ENCODE measurements around the gene USP37. TPM values are rescaled to one million over a fixed set of nuclear protein-coding genes. Genes with fewer than 3 reads are reported as not detected.
A peak's percentile ranks its signal among the peaks of the same experiment; 100 is the strongest.

Gene USP37, protein sequence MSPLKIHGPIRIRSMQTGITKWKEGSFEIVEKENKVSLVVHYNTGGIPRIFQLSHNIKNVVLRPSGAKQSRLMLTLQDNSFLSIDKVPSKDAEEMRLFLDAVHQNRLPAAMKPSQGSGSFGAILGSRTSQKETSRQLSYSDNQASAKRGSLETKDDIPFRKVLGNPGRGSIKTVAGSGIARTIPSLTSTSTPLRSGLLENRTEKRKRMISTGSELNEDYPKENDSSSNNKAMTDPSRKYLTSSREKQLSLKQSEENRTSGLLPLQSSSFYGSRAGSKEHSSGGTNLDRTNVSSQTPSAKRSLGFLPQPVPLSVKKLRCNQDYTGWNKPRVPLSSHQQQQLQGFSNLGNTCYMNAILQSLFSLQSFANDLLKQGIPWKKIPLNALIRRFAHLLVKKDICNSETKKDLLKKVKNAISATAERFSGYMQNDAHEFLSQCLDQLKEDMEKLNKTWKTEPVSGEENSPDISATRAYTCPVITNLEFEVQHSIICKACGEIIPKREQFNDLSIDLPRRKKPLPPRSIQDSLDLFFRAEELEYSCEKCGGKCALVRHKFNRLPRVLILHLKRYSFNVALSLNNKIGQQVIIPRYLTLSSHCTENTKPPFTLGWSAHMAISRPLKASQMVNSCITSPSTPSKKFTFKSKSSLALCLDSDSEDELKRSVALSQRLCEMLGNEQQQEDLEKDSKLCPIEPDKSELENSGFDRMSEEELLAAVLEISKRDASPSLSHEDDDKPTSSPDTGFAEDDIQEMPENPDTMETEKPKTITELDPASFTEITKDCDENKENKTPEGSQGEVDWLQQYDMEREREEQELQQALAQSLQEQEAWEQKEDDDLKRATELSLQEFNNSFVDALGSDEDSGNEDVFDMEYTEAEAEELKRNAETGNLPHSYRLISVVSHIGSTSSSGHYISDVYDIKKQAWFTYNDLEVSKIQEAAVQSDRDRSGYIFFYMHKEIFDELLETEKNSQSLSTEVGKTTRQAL
- 6.5 and 6.9 TPM in 2 replicates for polyA plus RNA-seq (2013)

GRCh38 chr2:218568190-218569037 lies at the start of gene USP37, which contains the start of gene CNOT9:
Gene USP37 (minus strand): TSS chr2:218568351. CDS start chr2:218558653, 9,698 bp downstream.
Gene CNOT9 (plus strand): TSS chr2:218568839. CDS start chr2:218568955, 116 bp downstream.
- no peaks in the 10 kb centered on the region for H3K9me3 ChIP-seq (ENCODE audit: insufficient read depth, low read depth, low read length)
- no peaks in the 10 kb centered on the region for H3K27me3 ChIP-seq (ENCODE audit: insufficient read depth, low read length)
- H4K12ac ChIP-seq (ENCODE audit: low read depth, low read length), result peak within 1 kb of the TSS; percentile 79
- H2BK120ac ChIP-seq (ENCODE audit: insufficient read depth, low read length, poor library complexity), result peak within 1 kb of the TSS; percentile 82
- peak within 1 kb of the TSS; percentile 80 for H2AFZ ChIP-seq (ENCODE audit: insufficient read depth, low read length, poor library complexity)
- H3K27ac ChIP-seq (ENCODE audit: low read depth, low read length), result peak within 1 kb of the TSS; percentile 81
- H3K18ac ChIP-seq (ENCODE audit: low read length), result peak within 1 kb of the TSS; percentile 88
- peak within 1 kb of the TSS; percentile 85 for H2BK5ac ChIP-seq (ENCODE audit: low read depth, low read length, poor library complexity)
- peaks cover 0 to 3% of the 10 kb centered on the region in 2 experiments for H3K4me1 ChIP-seq (ENCODE audit: control insufficient read depth in 1 of 2, insufficient read depth in 2 of 2, low read length in 2 of 2)
- peak within 1 kb of the TSS; percentile 52 for H3K23ac ChIP-seq (ENCODE audit: low read length)
- peak within 1 kb of the TSS; percentile 86 for H3K14ac ChIP-seq (ENCODE audit: low read length)
- H3K36me3 ChIP-seq (ENCODE audit: control insufficient read depth in 1 of 2, insufficient read depth in 2 of 2, low read length in 2 of 2), result peaks cover 4 to 6% of the 10 kb centered on the region in 2 experiments
- peak within 1 kb of the TSS; percentile 87 for H4K91ac ChIP-seq (ENCODE audit: low read depth, low read length)
- H2BK12ac ChIP-seq (ENCODE audit: low read length), result no peak within 1 kb of the TSS
- H3K79me2 ChIP-seq (ENCODE audit: control insufficient read depth, insufficient read depth, low read length, poor library complexity), result peaks cover 6% of the 10 kb centered on the region
- no peak within 1 kb of the TSS for H2AK5ac ChIP-seq (ENCODE audit: low read length)
- no CpG with 5 or more reads among the region's 77 CpGs for WGBS (ENCODE audit: extremely low coverage, insufficient coverage, insufficient read length)
- peaks cover 11% of the 10 kb centered on the region for H3K79me1 ChIP-seq (ENCODE audit: low read length)
- peak within 1 kb of the TSS; percentile 92 for H3K4me3 ChIP-seq (ENCODE audit: low read depth, low read length)
- peak within 1 kb of the TSS; percentile 97 for H3K4me2 ChIP-seq (ENCODE audit: low read length)
- H3K9ac ChIP-seq (ENCODE audit: low read length), result peak within 1 kb of the TSS; percentile 91
- DNase-seq, result peak; percentile 99
- peak within 1 kb of the TSS; percentile 87 for H3K4ac ChIP-seq (ENCODE audit: low read depth, low read length)
- peak within 1 kb of the TSS; percentile 89 for H4K8ac ChIP-seq (ENCODE audit: low read depth, low read length)

GRCh38 chr2:218615868-218616315 lies 47.7 kb upstream of the USP37 start:
- H2AK5ac ChIP-seq (ENCODE audit: low read length), result no peak overlapping the region
- H2AFZ ChIP-seq (ENCODE audit: insufficient read depth, low read length, poor library complexity), result no peak overlapping the region
- no peaks in the 10 kb centered on the region for H3K4me1 ChIP-seq (ENCODE audit: control insufficient read depth in 1 of 2, insufficient read depth in 2 of 2, low read length in 2 of 2)
- no peaks in the 10 kb centered on the region for H3K36me3 ChIP-seq (ENCODE audit: control insufficient read depth in 1 of 2, insufficient read depth in 2 of 2, low read length in 2 of 2)
- H3K79me2 ChIP-seq (ENCODE audit: control insufficient read depth, insufficient read depth, low read length, poor library complexity), result no peaks in the 10 kb centered on the region
- H3K4me3 ChIP-seq (ENCODE audit: low read depth, low read length), result no peak overlapping the region
- no peak overlapping the region for H3K18ac ChIP-seq (ENCODE audit: low read length)
- no peak overlapping the region for H2BK5ac ChIP-seq (ENCODE audit: low read depth, low read length, poor library complexity)
- no peak overlapping the region for H3K23ac ChIP-seq (ENCODE audit: low read length)
- WGBS (ENCODE audit: extremely low coverage, insufficient coverage, insufficient read length), result no CpG with 5 or more reads among the region's 6 CpGs
- no peak overlapping the region for H3K14ac ChIP-seq (ENCODE audit: low read length)
- H3K4ac ChIP-seq (ENCODE audit: low read depth, low read length), result no peak overlapping the region
- H2BK120ac ChIP-seq (ENCODE audit: insufficient read depth, low read length, poor library complexity), result no peak overlapping the region
- H4K12ac ChIP-seq (ENCODE audit: low read depth, low read length), result no peak overlapping the region
- H4K91ac ChIP-seq (ENCODE audit: low read depth, low read length), result no peak overlapping the region
- no peaks in the 10 kb centered on the region for H3K9me3 ChIP-seq (ENCODE audit: insufficient read depth, low read depth, low read length)
- H3K4me2 ChIP-seq (ENCODE audit: low read length), result no peak overlapping the region
- no peak overlapping the region for H2BK12ac ChIP-seq (ENCODE audit: low read length)
- no peaks in the 10 kb centered on the region for H3K79me1 ChIP-seq (ENCODE audit: low read length)
- H3K9ac ChIP-seq (ENCODE audit: low read length), result no peak overlapping the region
- no peak for DNase-seq
- no peaks in the 10 kb centered on the region for H3K27me3 ChIP-seq (ENCODE audit: insufficient read depth, low read length)
- H3K27ac ChIP-seq (ENCODE audit: low read depth, low read length), result no peak overlapping the region
- H4K8ac ChIP-seq (ENCODE audit: low read depth, low read length), result no peak overlapping the region

DNA sequence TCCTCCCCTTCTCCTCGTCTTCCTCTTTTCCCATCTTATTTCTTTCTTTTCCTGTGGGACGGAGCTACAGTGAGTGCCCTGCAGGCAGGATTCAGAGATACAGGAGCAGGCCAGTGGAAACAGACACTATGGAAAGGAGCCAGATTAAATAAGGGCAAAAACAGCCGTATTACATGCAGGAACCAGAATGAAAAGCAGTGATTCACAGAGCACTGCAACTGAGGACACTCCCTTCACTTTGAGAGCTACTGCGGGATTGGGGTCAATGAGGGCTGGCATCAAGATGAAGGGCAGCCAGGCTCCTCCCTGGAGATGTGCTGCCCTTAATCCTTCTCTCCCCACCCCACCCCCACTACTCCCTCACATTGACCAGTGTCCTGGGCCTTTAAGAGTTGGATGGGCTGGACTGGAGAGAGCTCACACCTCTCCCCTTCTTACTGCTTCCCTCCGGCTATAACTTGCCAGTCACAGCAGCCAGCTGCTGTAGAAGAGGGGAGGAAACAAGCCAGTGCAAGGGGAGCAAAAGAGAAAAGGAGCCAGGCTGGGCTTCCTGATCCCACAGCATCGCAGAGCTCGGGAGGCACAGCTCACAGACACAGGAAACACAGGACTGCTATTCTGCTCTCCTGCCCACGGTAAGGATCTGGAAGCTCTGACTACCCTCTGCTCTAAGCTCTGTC lies 39.4 kb upstream of the USP37 start, which contains the start of gene PLCD4:
Gene PLCD4 (plus strand): TSS at position 464 of the 680 bp plus-strand sequence. CDS start 7,841 bp downstream, outside the sequence.
- H2BK12ac ChIP-seq (ENCODE audit: low read length), result no peak within 1 kb of the TSS
- no peak within 1 kb of the TSS for H3K4ac ChIP-seq (ENCODE audit: low read depth, low read length)
- H2AK5ac ChIP-seq (ENCODE audit: low read length), result no peak within 1 kb of the TSS
- H3K79me2 ChIP-seq (ENCODE audit: control insufficient read depth, insufficient read depth, low read length, poor library complexity), result no peaks in the 10 kb centered on the region
- no peak within 1 kb of the TSS for H2BK5ac ChIP-seq (ENCODE audit: low read depth, low read length, poor library complexity)
- no peak within 1 kb of the TSS for H2BK120ac ChIP-seq (ENCODE audit: insufficient read depth, low read length, poor library complexity)
- no peak within 1 kb of the TSS for H3K4me3 ChIP-seq (ENCODE audit: low read depth, low read length)
- WGBS (ENCODE audit: extremely low coverage, insufficient coverage, insufficient read length), result no CpG with 5 or more reads among the region's 8 CpGs
- no peak within 1 kb of the TSS for H4K8ac ChIP-seq (ENCODE audit: low read depth, low read length)
- no peak within 1 kb of the TSS for H3K4me2 ChIP-seq (ENCODE audit: low read length)
- no peak within 1 kb of the TSS for H3K27ac ChIP-seq (ENCODE audit: low read depth, low read length)
- H2AFZ ChIP-seq (ENCODE audit: insufficient read depth, low read length, poor library complexity), result no peak within 1 kb of the TSS
- no peak within 1 kb of the TSS for H3K18ac ChIP-seq (ENCODE audit: low read length)
- H3K14ac ChIP-seq (ENCODE audit: low read length), result no peak within 1 kb of the TSS
- no peak within 1 kb of the TSS for H3K23ac ChIP-seq (ENCODE audit: low read length)
- H4K91ac ChIP-seq (ENCODE audit: low read depth, low read length), result no peak within 1 kb of the TSS
- H3K27me3 ChIP-seq (ENCODE audit: insufficient read depth, low read length), result no peaks in the 10 kb centered on the region
- no peaks in the 10 kb centered on the region for H3K9me3 ChIP-seq (ENCODE audit: insufficient read depth, low read depth, low read length)
- H3K9ac ChIP-seq (ENCODE audit: low read length), result no peak within 1 kb of the TSS
- peak; percentile 8 to 41 for DNase-seq
- no peak within 1 kb of the TSS for H4K12ac ChIP-seq (ENCODE audit: low read depth, low read length)
- H3K79me1 ChIP-seq (ENCODE audit: low read length), result no peaks in the 10 kb centered on the region
- H3K36me3 ChIP-seq (ENCODE audit: control insufficient read depth in 1 of 2, insufficient read depth in 2 of 2, low read length in 2 of 2), result no peaks in the 10 kb centered on the region
- H3K4me1 ChIP-seq (ENCODE audit: control insufficient read depth in 1 of 2, insufficient read depth in 2 of 2, low read length in 2 of 2), result no peaks in the 10 kb centered on the region

Data from trophoblast cell (in vitro differentiated cells and primary cell).